HepG2 (cell line): ENCODE results near the gene PRKCD. TPM values are rescaled to one million over a fixed set of nuclear protein-coding genes. Genes with fewer than 3 reads are reported as not detected.

Source experiments
- ATAC-seq: fragments of 200-7000 bp; cut with Tn5 transposase; 3 replicates; pipeline ENCODE4 v1.9.1; 2020; ENCODE audit warnings: mild to moderate bottlenecking, moderate library complexity
- BruUV-seq: library from RNA; stranded (reverse); fragments of 400-500 nt; replicated peaks from 2 replicates; lab custom pipeline; 2021; lab: Mats Ljungman, UMichigan
- CTCF ChIA-PET: fragments of 300-600 bp; formaldehyde crosslinking; extraction: SDS; loops from one replicate; lab custom pipeline; 2021; ENCODE audit warnings: low total read pairs, inconsistent platforms, low intra/inter-chr PET ratio; lab: Yijun Ruan, JAX
- POLR2A ChIA-PET: fragments of 350-600 bp; sonication (Branson Sonifier 250); formaldehyde crosslinking; loops from one replicate; lab custom pipeline; 2020; ENCODE audit warnings: antibody characterized with exemption, inconsistent platforms; lab: Yijun Ruan, JAX
- DNase-seq: peaks from one replicate; pipeline ENCODE4 v3.0.0-alpha.2; 2015; ENCODE audit warnings: low spot score
- FAIRE-seq: peaks from 3 replicates; lab custom pipeline; 2011; peaks lifted over from hg19 to GRCh38; lab: Jason Lieb, UNC
- H2AFZ ChIP-seq: one replicate; pipeline ENCODE4 v1.6.1; 2011; ENCODE audit warnings: low read length, inconsistent platforms
- H3K27ac ChIP-seq: fragments of 300-600 bp; 3 replicates; pipeline ENCODE4 v1.8.0; 2011; ENCODE audit warnings: mixed run types, mild to moderate bottlenecking, mixed read lengths, low read length, inconsistent platforms; ENCODE audit not compliant: insufficient read depth; ENCODE audit errors: extremely low read length
- H3K27me3 ChIP-seq, 2 experiments: fragments of 200-600 bp in 1 of 2; 2 replicates in 1 of 2; 3 replicates in 1 of 2; pipeline versions ENCODE4 v1.6.0 to v1.8.0; 2011; ENCODE audit warnings: low read length in 2 of 2, mild to moderate bottlenecking in 2 of 2, moderate library complexity in 2 of 2, inconsistent platforms in 1 of 2; ENCODE audit not compliant: insufficient read depth in 2 of 2, control insufficient read depth in 1 of 2
- H3K36me3 ChIP-seq, 2 experiments: fragments of 200-600 bp in 1 of 2; replicated peaks in 1 of 2; 2 replicates in 1 of 2; 3 replicates in 1 of 2; pipeline versions ENCODE4 v1.5.1 to v1.8.0; 2011; ENCODE audit warnings: low read length in 2 of 2, inconsistent platforms in 1 of 2; ENCODE audit not compliant: insufficient read depth in 2 of 2, control insufficient read depth in 1 of 2
- H3K4me1 ChIP-seq: 2 replicates; pipeline ENCODE4 v1.5.1; 2012; ENCODE audit warnings: low read length, inconsistent platforms; ENCODE audit not compliant: insufficient read depth
- H3K4me2 ChIP-seq: 2 replicates; pipeline ENCODE4 v1.6.0; 2011; ENCODE audit warnings: low read depth, low read length, inconsistent platforms
- H3K4me3 ChIP-seq, 3 experiments: fragments of 200-600 bp in 1 of 3; sonication (generic), shearing (Covaris generic) in 1 of 3; replicated peaks in 1 of 3; 2 replicates each; pipeline ENCODE4 v1.5.1; 2011 to 2016; ENCODE audit warnings: low read length in 3 of 3, inconsistent platforms in 2 of 3, low read depth in 2 of 3, mild to moderate bottlenecking in 2 of 3, control low read depth in 1 of 3, mixed read lengths in 1 of 3; ENCODE audit not compliant: insufficient read depth in 1 of 3
- H3K79me2 ChIP-seq: one replicate; pipeline ENCODE4 v1.6.1; 2011; ENCODE audit warnings: low read length, inconsistent platforms; ENCODE audit not compliant: insufficient read depth
- H3K9ac ChIP-seq: 2 replicates; pipeline ENCODE4 v1.6.0; 2011; ENCODE audit warnings: mild to moderate bottlenecking, low read depth, low read length, inconsistent platforms; ENCODE audit not compliant: insufficient read depth
- H3K9me3 ChIP-seq: 2 replicates; pipeline ENCODE4 v1.5.1; 2012; ENCODE audit warnings: mild to moderate bottlenecking, low read length
- H4K20me1 ChIP-seq: 2 replicates; pipeline ENCODE4 v1.6.0; 2011; ENCODE audit warnings: inconsistent platforms, mild to moderate bottlenecking, low read length, moderate library complexity; ENCODE audit not compliant: insufficient read depth
- CSRNP1 ChIP-seq: sonication (generic); formaldehyde crosslinking; IDR thresholded peaks from 2 replicates; pipeline ENCODE4 v1.8.1; 2023; ENCODE audit warnings: mild to moderate bottlenecking, missing genetic modification reagents
- KIAA2018 ChIP-seq: sonication (generic); formaldehyde crosslinking; IDR thresholded peaks from 2 replicates; pipeline ENCODE4 v1.5.0; 2020; ENCODE audit warnings: mild to moderate bottlenecking, missing genetic modification reagents, borderline replicate concordance
- MIER2 ChIP-seq: IDR thresholded peaks from 2 replicates; pipeline ENCODE4 v1.6.1; 2016; ENCODE audit warnings: missing biosample characterization, missing genetic modification reagents
- RNF2 ChIP-seq: fragments of 450-650 bp; conservative IDR thresholded peaks from 2 replicates; pipeline ENCODE4 v1.6.1; 2016; ENCODE audit warnings: low read depth
- ZBTB7B ChIP-seq: sonication (generic); formaldehyde crosslinking; IDR thresholded peaks from 2 replicates; pipeline ENCODE4 v1.4.0; 2020; ENCODE audit warnings: missing genetic modification reagents
- ZNF335 ChIP-seq: sonication (generic); formaldehyde crosslinking; IDR thresholded peaks from 2 replicates; pipeline ENCODE4 v1.4.0; 2020; ENCODE audit warnings: missing genetic modification reagents
- ZNF530 ChIP-seq: sonication (generic); formaldehyde crosslinking; IDR thresholded peaks from 2 replicates; pipeline ENCODE4 v1.5.0; 2020; ENCODE audit warnings: low read depth, mild to moderate bottlenecking, missing genetic modification reagents
- WGBS: methylation state at CpG from one replicate; pipeline ENCODE4 v1.1.6; 2017; ENCODE audit warnings: low lambda C conversion rate; 5-methylcytosine and 5-hydroxymethylcytosine counted together
- in situ Hi-C: cut with HindIII; loops from 2 replicates; pipeline ENCODE4 v1.10.0; 2017; ENCODE audit warnings: low pct_unique_long_range_greater_than_20kb; ENCODE audit not compliant: extremely low pct_ligation_motif_present
- intact Hi-C: fragments of 100-400 bp; cut with micrococcal nuclease; formaldehyde crosslinking; loops from one replicate; pipeline ENCODE4 v1.10.0; 2022; ENCODE audit not compliant: unreplicated experiment
- polyA plus RNA-seq, 8 experiments: library from polyadenylated mRNA; depleted of rRNA in 3 of 8; stranded (reverse) in 7 of 8; unstranded in 1 of 8; fragments of >200 nt; fragmentation: Illumina TruSeq in 4 of 8; extraction: Trizol in 4 of 8; gene quantifications; 2 replicates each; pipeline versions ENCODE4 v1.2.1 to v1.2.3, GENCODE V29; 2011 to 2016; ENCODE audit warnings: low read depth in 4 of 8, missing spikeins in 1 of 8, mixed read lengths in 1 of 8; ENCODE audit not compliant: insufficient read depth in 1 of 8
- total RNA-seq, 5 experiments: library from RNA; depleted of rRNA; stranded (reverse); fragments of >200 nt; fragmentation: Illumina TruSeq; extraction: Trizol; gene quantifications; 2 replicates each; pipeline ENCODE4 v1.2.3, GENCODE V29; 2016; ENCODE audit warnings: low read depth in 1 of 5
- TF ChIP-seq, protein P1 (sequence below): sonication (generic); formaldehyde crosslinking; IDR thresholded peaks from 2 replicates; pipeline ENCODE4 v1.5.1; 2020; ENCODE audit warnings: mild to moderate bottlenecking, missing genetic modification reagents
- TF ChIP-seq, protein P2 (sequence below): sonication (generic); formaldehyde crosslinking; IDR thresholded peaks from 2 replicates; pipeline ENCODE4 v1.4.0; 2020; ENCODE audit warnings: missing genetic modification reagents, borderline replicate concordance

The PRKCD gene
- total and polyA plus RNA-seq, 2 of the 13 experiments (the other 11 are each of a cell fraction or from before 2014, with no cell fraction given) = 1.6 to 40.7 TPM

GRCh38 chr3:53195066-53195450, 34.0 kb downstream of the PRKCD start:
- DNase-seq (no peak), FAIRE-seq (no peak), ATAC-seq (0 out of 3 replicates have a peak, but pooled peaks have one; percentile 3)
- intact Hi-C loops (loop anchor here (5.0 kb wide), 1 partner anchor 517 kb away; no protein-coding TSS in a partner anchor), in situ Hi-C loops (loop anchor here (5.0 kb wide), 1 partner anchor 63 kb away; the partner anchor contains the start of gene RFT1)
- Histone ChIP-seq H3K4me3 (no peak overlapping the region), H3K9me3 (no peaks in the 10 kb centered on the region), H4K20me1 (no peaks in the 10 kb centered on the region), H3K9ac (no peak overlapping the region), H3K79me2 (no peaks in the 10 kb centered on the region), H3K27ac (no peak overlapping the region), H3K36me3 (peaks cover 7 to 18% of the 10 kb centered on the region in 2 experiments; a peak in 4 of 5 replicates), H3K27me3 (no peaks in the 10 kb centered on the region), H3K4me1 (peaks cover 38% of the 10 kb centered on the region), H2AFZ (no peak overlapping the region), H3K4me2 (no peak overlapping the region)
- ChIA-PET POLR2A (interaction anchor here (0.8 to 2.8 kb wide), 3 partner anchors 26 to 85 kb away, joined by 3 to 13 read pairs (median 3); no protein-coding TSS in a partner anchor), CTCF (interaction anchor here (1.9 to 4.1 kb wide), 3 partner anchors 61 to 82 kb away, joined by 8 to 81 read pairs (median 53); partner anchors contain the start of gene RFT1)
- WGBS = 80% methylated on average over 7 of the region's 10 CpGs
- no TSS peak for BruUV-seq
- TF ChIP-seq ZNF530 = no peak
- no peak for TF ChIP-seq ZBTB7B (CRISPR knock-in tag)
- TF ChIP-seq CSRNP1 (CRISPR knock-in tag) = no peak
- TF ChIP-seq, protein P1, sequence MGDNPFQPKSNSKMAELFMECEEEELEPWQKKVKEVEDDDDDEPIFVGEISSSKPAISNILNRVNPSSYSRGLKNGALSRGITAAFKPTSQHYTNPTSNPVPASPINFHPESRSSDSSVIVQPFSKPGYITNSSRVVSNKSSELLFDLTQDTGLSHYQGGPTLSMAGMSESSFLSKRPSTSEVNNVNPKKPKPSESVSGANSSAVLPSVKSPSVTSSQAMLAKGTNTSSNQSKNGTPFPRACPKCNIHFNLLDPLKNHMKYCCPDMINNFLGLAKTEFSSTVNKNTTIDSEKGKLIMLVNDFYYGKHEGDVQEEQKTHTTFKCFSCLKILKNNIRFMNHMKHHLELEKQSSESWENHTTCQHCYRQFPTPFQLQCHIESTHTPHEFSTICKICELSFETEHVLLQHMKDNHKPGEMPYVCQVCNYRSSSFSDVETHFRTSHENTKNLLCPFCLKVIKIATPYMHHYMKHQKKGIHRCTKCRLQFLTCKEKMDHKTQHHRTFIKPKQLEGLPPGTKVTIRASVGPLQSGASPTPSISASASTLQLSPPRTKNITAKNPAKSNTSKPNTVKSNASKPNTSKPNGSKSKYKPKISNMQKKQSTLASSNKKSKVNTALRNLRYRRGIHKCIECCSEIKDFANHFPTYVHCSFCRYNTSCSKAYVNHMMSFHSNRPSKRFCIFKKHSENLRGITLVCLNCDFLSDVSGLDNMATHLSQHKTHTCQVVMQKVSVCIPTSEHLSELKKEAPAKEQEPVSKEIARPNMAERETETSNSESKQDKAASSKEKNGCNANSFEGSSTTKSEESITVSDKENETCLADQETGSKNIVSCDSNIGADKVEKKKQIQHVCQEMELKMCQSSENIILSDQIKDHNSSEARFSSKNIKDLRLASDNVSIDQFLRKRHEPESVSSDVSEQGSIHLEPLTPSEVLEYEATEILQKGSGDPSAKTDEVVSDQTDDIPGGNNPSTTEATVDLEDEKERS = no peak
- TF ChIP-seq, protein P2, sequence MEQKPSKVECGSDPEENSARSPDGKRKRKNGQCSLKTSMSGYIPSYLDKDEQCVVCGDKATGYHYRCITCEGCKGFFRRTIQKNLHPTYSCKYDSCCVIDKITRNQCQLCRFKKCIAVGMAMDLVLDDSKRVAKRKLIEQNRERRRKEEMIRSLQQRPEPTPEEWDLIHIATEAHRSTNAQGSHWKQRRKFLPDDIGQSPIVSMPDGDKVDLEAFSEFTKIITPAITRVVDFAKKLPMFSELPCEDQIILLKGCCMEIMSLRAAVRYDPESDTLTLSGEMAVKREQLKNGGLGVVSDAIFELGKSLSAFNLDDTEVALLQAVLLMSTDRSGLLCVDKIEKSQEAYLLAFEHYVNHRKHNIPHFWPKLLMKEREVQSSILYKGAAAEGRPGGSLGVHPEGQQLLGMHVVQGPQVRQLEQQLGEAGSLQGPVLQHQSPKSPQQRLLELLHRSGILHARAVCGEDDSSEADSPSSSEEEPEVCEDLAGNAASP = no peak
- TF ChIP-seq ZNF335 = no peak
- no peak for TF ChIP-seq RNF2
- TF ChIP-seq KIAA2018 (CRISPR knock-in tag) = no peak
- no peak for TF ChIP-seq MIER2
